Measurements from ENCODE around the gene AKAP9.
A peak's percentile ranks its signal among the peaks of the same experiment; 100 is the strongest.
"Not testable (repeated sequence)": the region's sequence is repeated elsewhere in the genome, so short reads cannot be mapped to it uniquely, and the experiment has no call there.

AKAP9 gene

GRCh38 chr7:92020636-92021035 lies 80.0 kb downstream of the AKAP9 start:
- DNase-seq: no peak

GRCh38 chr7:92025260-92025659 lies 84.6 kb downstream of the AKAP9 start:
- no peak for DNase-seq

- DNase-seq: not testable (repeated sequence)
Measured at GRCh38 chr7:92026635-92027034, 86.0 kb downstream of the AKAP9 start.

GRCh38 chr7:92027128-92027527 lies 86.5 kb downstream of the AKAP9 start:
- DNase-seq: not testable (repeated sequence)

GRCh38 chr7:92028226-92028625 lies 87.6 kb downstream of the AKAP9 start:
- DNase-seq: no peak

- DNase-seq: no peak
Measured at GRCh38 chr7:92028686-92029085, 88.0 kb downstream of the AKAP9 start.

GRCh38 chr7:92034116-92034515 lies 93.5 kb downstream of the AKAP9 start:
- DNase-seq: no peak

- DNase-seq: no peak
Measured at GRCh38 chr7:92035576-92035975, 94.9 kb downstream of the AKAP9 start.

GRCh38 chr7:92039900-92040299 lies 99.2 kb downstream of the AKAP9 start:
- DNase-seq: no peak

- no peak for DNase-seq
Measured at GRCh38 chr7:92042056-92042737, 101.5 kb downstream of the AKAP9 start.

GRCh38 chr7:92043098-92043497 lies 102.4 kb downstream of the AKAP9 start:
- DNase-seq: no peak

GRCh38 chr7:92043637-92044036 lies 103.0 kb downstream of the AKAP9 start:
- DNase-seq: no peak

- DNase-seq: no peak
Measured at GRCh38 chr7:92044148-92044547, 103.5 kb downstream of the AKAP9 start.

GRCh38 chr7:92044940-92045339 lies 104.3 kb downstream of the AKAP9 start:
- DNase-seq: no peak

GRCh38 chr7:92051655-92052054 lies 111.0 kb downstream of the AKAP9 start:
- no peak for DNase-seq

- no peak for DNase-seq
Measured at GRCh38 chr7:92052159-92052558, 111.5 kb downstream of the AKAP9 start.

GRCh38 chr7:92052684-92053083 lies 112.0 kb downstream of the AKAP9 start:
- no peak for DNase-seq

- DNase-seq: no peak
Measured at GRCh38 chr7:92053312-92053711, 112.7 kb downstream of the AKAP9 start.

GRCh38 chr7:92056286-92056685 lies 115.6 kb downstream of the AKAP9 start:
- no peak for DNase-seq

GRCh38 chr7:92057375-92057774 lies 116.7 kb downstream of the AKAP9 start:
- peak; percentile 3 for DNase-seq

- no peak for DNase-seq
Measured at GRCh38 chr7:92058040-92058439, 117.4 kb downstream of the AKAP9 start.

- no peak for DNase-seq
Measured at GRCh38 chr7:92058899-92059298, 118.2 kb downstream of the AKAP9 start.

- no peak for DNase-seq
Measured at GRCh38 chr7:92061154-92061553, 120.5 kb downstream of the AKAP9 start.

- DNase-seq: no peak
Measured at GRCh38 chr7:92064438-92065029, 123.9 kb downstream of the AKAP9 start.

GRCh38 chr7:92071032-92071431 lies 130.4 kb downstream of the AKAP9 start:
- no peak for DNase-seq
